DMS 273 treated with DMSO at 0.1 percent for 48 hours (cell line): ENCODE data around the gene MRPS5.
A peak's percentile ranks its signal among the peaks of the same experiment; 100 is the strongest.
"Not testable (repeated sequence)": the region's sequence is repeated elsewhere in the genome, so short reads cannot be mapped to it uniquely, and the experiment has no call there.

Experiments
- DNase-seq: peaks from one replicate; lab custom pipeline; 2025; lab: John Stamatoyannopoulos, UW

Gene MRPS5

DNA sequence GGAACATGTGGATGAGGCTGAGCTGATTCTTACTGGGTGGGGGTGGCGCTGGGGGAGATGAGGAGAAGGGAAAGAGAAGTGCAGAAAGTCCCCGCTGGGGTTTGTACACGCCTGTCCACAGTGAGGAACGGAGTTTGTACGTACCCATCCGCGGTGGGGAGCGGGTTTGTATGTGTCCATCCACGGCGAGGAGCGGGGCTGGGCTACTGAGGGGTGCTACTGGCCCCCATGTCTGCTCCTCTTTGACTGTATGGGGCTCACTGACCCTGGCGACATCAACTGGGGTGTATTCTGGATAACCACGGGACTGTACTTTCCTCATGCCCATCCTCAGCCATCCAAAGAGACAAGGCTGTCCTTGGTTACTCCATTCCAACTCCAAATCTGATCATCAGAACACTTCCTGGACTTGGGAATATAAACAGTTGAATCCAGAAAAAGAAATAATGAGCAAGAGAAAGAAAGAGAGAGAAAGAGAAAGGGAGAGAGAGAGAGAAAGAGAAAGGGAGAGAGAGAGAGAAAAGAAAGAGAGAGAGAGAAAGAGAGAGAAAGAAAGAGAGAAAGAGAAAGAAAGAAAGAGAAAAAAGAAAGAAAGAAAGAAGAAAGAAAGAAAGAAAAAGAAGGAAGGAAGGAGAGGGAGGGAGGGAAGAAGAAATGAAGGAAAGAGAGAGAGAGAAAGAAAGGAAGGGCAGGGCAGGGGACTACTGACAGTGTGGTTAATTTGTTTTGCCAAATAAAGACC is 75.1 kb downstream of the MRPS5 start:
- DNase-seq, result no peak

DNA sequence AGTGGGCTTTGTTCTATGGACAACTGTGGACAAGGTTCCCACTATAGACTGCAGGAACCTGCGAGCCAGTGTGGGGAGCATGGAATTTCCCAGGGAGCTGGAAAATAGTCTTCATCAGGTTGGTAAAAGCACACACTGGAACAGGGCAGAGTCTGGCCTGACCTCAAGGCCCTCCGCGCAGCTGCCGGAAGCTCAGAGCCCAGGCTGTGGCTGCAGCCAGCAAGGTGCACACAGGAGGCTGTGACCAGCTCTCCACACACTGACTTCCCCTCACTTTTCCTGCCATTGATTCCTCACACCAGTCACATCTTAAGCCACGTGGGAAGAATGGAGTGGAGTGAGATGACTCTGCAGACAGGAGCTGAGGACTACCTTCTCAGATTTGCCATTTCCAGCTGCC is 77.0 kb downstream of the MRPS5 start:
- DNase-seq, result no peak

DNA sequence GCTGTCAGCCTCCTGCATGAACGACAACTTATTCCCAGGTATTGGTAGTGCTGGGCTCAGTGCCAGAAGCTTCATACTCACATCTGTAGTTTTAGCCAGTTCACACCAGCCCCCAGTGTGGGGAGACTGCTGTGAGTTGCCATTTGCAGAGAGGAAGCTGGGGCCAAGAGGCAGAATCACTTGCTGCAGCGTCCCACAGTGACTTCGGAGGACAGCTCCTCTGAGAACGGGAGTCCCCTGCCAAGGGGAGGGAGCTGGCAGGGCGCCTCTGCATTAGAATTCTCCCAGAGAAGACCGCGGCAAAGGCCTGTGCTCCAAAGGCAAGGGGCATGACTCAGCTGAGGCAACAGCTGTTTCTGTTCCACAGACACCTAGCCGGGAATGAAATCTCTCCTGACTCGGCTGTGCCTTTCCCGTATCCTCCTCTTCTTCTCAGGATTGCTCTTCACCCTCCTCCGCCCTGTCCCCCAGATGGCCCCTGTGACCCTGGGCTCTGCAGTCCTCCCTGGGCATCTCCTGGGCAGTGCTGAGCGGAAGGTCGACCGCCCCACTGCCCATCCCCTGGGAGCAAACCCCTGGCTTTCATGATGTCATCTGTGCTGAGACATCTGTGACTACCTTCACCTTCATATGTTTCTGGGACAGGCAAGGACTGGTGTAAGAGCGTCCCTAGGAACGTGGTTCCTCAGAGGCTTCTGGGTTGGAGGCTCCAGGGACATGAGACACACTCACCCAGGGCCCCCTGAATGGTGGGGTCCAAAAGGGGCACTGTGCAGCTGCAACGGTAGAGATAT is 78.1 kb downstream of the MRPS5 start:
- peak; percentile 52 for DNase-seq

DNA sequence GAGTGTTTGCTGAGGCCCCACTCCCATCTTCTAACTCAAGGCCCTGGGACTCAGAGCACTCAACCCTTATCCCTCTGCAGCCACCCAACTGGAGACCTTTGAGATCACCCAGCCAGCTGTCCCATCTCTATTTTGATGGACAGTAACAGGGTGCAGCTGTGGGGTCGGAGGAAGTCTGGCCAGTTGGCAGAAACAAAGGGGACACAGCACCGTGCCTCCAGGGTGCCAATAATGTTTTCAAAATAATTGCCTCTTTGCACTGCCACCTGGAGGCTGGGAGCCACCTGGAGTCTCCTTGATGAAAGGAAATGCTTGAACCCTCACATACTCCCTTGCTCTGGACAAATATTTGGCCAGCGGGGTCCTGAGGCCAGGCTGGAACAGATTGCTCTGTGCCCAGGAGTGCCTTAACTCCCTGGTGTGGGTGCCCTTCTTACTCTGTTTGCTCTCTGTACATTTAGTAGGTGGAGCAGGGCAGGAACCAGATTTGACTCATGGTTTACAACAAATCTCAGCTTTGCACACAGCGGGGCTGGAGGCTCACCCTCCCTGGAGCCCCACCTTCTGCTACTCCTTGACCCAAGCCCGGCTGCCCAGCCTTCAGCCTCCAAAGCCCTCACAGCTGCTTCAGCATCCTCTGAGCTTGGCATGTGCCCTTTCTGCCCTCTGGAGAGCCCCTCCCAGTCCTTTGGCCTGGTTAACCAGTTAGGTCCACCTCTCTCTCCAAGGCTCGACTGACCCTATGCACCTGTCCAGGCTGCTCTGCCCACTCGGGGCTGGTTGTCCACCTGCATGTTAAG is 78.9 kb downstream of the MRPS5 start:
- no peak for DNase-seq

DNA sequence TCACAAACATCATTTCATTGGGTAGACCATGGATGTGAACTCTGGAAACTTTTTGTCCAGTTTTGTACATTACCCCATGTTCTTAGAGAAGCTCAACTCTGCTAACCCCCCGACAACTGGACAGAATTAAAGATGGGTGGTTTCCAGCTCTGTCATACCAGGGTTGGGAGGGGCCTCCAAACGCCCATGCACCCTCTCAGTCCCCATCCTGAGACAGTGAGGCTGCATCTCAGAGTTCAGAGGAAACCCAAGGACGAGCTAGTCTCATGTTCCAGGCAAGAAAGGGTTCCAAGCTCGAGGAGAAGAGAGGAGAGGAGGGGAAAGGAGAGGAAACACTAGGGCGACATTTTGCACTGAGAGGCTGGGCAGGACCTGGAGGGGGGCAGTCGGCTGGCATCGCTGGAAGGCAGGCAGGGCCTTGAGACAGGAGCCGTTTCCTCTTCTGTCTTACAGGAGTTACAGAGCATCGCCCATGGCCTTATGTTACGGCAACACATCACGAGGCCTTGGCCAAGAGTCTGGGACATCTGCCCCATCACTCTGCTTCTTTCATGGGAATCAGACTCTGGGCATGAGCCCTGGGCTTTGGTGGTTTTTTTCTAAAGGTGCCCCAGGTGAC is 79.7 kb downstream of the MRPS5 start:
- no peak for DNase-seq

DNA sequence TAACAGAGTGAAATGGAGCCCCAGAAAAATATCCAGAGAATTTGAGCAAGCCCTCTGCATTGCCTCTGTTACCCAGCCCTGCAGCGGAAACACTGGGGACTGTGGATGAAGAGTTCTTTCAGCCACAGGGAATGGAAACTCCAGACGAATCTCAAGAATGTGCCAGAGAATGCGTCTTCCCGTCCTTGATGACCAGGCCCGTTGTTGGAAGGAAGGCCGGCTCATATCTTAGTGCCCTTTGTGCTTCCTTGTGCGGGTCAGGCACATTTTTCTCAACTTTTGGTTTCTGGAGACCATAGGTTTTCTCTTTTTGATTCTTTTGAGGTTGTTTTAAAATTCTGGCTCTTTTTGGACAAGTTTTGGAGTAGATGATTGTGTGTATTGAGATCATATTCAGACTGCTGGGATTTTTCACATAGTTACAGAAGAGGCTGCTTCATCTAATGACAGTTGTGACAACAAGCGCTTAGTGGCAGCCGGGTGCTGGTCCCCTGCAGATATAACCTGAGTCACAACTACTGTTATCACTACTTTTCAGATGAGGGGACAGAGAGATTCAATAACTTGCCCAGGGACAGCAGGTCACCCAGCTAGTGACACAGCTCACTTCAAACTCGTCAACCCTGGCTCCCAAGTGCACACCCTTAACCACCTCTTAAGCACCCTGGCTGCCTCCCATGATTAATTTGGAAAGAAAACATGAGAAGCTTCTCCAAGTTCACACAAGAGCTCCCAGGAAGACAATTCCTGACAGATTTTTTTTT is 80.4 kb downstream of the MRPS5 start:
- DNase-seq, result no peak

DNA sequence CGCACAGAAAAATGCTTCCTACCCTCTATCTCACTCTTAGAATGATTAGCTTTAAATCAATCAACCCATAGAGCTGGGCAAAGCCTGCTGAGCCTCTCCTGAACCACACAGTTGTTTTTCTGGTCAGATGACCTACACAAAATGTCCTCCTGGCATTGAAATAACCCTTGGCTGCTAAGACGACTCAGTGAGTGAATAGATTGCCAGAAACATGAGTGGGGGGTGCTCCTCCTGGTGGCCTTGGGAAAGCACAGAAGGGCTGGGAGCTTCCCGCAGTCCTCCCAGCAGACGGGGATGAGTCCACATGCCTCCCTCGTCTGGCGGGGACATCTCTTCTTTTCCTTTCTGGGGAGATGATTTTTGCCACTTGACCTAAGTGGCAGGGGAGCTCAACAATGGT is 81.2 kb downstream of the MRPS5 start:
- DNase-seq, result no peak

DNA sequence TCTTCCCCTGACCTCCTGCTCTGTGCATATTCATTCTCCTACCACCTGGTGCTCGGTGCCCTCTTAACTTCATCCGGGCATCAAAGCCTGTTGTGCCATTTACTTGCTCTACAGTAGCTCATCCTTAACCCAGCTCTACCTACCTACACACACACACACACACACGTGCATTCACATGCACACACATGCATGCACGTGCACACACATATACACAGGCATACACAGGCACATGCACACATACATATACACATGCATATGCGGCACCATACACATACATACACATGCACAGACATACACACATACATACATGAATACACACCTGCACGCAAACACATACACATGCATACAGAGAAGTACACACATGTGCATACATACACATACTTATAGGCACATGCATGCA is 81.6 kb downstream of the MRPS5 start:
- no peak for DNase-seq

DNA sequence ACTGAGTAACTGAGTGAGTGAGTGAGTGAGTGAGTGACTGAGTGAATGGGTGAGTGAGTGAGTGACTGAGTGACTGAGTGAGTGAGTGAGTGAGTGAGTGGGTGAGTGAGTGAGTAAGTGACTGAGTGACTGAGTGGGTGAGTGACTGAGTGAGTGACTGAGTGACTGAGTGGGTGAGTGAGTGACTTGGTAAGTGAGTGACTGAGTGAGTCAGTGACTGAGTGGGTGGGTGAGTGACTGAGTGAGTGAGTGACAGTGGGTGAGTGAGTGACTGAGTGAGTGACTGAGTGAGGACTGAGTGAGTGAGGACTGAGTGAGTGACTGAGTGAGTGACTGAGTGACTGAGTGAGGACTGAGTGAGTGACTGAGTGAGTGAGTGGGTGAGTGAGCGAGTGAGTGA is 82.2 kb downstream of the MRPS5 start:
- DNase-seq, result no peak

DNA sequence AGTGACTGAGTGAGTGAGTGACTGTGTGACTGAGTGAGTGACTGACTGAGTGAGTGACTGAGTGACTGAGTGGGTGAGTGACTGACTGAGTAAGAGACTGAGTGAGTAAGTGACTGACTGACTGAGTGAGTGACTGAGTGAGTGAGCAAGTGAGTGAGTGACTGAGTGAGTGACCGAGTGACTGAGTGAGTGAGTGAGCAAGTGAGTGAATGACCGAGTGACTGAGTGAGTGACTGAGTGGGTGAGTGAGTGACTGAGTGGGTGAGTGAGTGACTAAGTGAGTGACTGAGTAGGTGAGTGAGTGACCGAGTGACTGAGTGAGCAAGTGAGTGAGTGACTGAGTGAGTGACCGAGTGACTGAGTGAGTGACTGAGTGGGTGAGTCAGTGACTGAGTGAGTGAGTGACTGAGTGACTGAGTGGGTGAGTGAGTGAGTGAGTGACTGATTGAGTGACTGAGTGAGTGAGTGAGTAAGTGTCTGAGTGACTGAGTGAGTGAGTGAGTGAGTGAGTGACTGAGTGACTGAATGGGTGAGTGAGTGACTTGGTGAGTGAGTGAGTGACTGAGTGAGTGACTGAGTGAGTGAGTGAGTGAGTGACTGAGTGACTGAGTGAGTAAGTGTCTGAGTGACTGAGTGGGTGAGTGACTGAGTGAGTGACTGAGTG is 82.8 kb downstream of the MRPS5 start:
- no peak for DNase-seq

DNA sequence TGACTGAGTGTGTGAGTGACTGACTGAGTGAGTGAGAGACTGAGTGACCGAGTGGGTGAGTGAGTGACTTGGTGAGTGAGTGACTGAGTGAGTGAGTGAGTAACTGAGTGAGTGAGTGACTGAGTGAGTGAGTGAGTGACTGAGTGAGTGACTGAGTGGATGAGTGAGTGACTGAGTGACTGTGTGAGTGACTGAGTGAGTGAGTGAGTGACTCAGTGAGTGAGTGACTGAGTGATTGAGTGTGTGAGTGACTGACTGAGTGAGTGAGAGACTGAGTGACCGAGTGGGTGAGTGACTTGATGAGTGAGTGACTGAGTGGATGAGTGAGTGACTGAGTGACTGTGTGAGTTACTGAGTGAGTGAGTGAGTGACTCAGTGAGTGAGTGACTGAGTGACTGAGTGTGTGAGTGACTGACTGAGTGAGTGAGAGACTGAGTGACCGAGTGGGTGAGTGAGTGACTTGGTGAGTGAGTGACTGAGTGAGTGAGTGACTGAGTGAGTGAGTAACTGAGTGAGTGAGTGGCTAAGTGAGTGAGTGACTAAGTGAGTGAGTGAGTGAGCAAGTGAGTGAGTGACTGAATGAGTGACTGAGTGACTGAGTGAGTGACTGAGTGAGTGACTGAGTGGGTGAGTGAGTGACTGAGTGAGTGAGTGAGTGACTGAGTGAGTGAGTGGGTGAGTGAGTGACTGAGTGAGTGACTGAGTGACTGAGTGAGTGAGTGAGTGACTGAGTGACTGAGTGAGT is 83.6 kb downstream of the MRPS5 start:
- not testable (repeated sequence) for DNase-seq

DNA sequence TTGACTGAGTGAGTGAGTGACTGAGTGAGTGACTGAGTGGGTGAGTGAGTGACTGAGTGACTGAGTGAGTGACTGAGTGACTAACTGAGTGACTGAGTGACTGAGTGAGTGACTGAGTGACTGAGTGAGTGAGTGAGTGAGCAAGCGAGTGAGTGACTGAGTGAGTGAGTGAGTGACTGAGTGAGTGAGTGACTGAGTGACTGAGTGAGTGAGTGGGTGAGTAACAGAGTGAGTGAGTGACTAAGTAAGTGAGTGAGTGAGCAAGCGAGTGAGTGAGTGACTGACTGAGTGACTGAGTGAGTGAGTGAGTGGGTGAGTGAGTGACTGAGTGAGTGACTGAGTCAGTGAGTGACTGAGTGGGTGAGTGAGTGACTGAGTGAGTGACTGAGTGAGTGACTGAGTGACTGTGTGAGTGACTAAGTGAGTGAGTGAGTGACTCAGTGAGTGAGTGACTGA is 84.2 kb downstream of the MRPS5 start:
- DNase-seq, result no peak

DNA sequence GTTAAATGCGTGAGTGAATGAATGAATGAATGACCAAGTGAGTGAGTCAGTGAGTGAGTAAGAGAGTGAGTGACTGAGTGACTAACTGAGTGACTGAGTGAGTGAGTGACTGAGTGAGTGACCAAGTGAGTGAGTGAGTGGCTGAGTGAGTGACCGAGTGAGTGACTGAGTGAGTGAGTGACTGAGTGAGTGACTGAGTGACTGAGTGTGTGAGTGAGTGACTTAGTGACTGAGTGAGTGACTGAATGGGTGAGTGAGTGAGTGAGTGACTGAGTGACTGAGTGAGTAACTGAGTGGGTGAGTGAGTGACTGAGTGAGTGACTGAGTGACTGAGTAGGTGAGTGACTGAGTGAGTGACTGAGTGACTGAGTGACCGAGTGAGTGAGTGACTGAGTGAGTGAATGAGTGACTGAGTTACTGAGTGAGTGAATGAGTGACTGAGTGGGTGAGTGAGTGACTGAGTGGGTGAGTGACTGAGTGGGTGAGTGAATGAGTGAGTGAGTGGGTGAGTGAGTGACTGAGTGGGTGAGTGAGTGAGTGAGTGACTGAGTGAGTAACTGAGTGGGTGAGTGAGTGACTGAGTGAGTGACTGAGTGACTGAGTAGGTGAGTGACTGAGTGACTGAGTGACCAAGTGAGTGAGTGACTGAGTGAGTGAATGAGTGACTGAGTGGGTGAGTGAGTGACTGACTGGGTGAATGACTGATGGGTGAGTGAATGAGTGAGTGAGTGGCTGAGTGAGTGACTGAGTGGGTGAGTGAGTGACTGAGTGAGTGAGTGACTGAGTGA is 84.8 kb downstream of the MRPS5 start:
- no peak for DNase-seq
